ENCODE measurements around the gene TUSC2.

TUSC2 gene

DNA sequence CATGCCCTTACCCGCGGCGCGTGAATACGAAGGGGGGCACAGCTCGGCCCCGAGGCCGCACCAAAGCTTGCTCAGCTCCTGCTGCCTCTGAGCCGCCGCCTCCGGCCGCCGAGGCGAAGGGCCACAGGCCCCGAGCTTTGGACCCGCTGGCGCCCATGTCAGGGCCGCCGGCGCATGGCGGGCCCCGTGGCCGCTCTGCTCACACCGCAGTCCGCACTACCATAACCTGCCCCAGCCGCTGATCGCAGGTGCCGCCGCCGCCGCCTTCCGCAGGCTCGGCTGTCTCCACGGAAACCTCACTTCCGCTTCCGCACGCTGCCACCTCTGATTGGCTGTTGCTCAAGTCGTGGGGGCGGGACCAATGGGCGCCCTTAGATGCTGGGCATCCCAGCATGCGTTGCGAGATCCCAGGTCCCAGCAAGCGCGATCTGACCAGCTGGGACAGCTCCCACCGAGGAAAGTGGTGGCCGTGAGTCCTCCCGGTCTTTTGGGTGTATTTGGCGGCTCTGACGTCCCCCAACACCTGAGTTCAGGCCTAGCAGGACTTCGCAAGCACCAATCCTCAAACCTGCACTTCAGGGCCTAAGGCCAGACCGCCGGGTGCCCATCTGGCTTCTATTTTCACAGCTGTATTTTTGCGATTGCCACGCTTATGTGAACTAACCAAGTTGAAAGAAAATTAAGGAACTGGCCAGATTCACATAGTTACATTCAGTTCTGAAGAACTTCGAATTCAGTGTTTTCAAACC lies at the start of gene TUSC2:
TUSC2 (minus strand) TSS at position 281 of the 749 bp plus-strand sequence; CDS start at position 157, 124 bp downstream.
- peak; percentile 96 for FAIRE-seq

- no peak for FAIRE-seq
Observed at GRCh38 chr3:50375258-50375931, 47.4 kb upstream of the TUSC2 start.

DNA sequence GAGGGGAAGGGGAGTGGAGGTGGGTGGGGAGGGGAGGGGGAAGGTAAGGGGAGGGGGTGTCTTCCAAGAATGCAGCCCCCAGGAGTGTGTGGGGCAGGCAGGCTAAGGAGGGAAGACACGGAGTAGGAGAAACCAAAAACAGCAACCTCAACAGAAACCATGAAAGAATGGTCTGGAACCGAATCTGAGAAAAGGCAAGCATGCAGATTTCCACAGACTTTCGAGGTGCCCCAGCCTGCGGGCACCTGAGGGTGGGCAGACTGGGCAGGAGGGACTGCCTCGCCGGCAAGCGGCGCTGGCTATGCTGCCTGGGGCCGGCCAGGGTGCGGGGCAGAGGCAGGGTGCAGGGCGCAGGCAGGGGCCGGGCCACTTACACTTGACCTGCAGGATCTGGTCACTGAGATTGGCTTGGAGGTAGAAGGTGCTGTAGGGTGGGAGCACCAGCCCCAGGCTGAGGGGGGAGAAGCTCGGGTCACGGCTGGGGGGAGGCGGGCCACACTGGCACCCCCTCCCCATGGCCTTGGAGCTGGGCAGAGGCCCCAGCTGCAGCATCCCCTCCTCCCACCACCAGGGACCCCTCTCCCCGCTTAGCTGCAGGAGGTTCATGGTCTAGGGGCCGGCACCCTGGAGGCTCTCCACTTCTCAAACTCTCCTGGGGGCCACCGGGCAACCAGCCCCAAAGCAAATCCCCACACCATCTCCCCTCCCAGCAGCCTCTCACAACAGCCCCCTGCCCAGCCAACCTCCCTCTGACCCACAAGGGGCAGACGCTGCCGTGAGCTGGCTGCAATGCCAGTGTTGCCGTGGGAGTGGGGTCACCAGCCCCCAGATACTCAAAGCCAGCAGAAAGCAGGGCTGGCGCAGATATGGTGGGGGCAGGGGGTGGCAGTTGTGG lies 46.6 kb upstream of the TUSC2 start:
- FAIRE-seq = no peak

DNA sequence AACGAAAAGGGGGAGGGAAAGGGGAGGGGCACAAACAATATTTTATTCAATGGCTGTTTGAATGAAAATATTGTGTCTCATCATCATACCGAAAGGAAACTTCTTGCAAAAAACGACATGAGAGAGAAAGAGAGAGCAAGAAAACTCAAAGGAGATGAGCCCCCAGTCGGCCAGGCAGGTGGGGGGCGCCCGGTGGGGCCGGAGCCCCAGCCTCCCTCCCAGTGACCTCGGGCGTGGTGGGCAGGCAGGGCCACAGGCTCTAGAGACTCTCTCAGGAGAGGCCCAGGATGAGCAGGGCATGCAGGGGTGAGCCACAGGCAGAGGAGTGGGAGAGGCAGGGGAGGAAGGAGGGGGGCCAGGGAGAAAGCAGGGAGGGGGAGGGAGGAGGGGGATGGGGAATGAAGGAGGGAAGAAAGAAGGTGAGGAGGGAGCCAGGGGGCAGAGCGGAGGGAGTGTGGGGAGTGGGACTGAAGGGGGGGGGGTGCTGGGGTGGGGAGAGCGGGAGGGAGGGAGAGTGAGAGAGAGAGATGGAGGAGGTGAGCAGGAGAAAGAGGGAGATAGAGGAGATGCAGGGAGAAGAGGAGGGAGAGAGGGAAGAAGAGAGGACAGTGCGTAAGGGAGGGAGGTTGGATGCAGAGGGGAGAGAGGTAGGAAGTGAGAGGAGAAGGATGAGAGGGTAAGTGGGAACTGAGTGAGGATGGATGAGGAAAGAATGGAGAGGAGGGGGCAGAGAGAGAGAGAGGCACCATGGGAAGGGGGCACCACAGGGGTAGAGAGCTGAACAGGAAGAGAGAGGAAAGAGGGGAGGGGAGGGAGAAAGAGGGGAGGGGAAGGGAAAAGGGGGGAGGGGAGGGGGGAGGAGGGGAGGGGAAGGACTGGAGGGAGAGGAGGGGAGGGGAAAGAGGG lies 45.4 kb upstream of the TUSC2 start:
- no peak for FAIRE-seq

- no peak for FAIRE-seq
Observed at GRCh38 chr3:50372349-50372748, 44.3 kb upstream of the TUSC2 start.

GRCh38 chr3:50371133-50371685 lies 43.2 kb upstream of the TUSC2 start:
- no peak for FAIRE-seq

DNA sequence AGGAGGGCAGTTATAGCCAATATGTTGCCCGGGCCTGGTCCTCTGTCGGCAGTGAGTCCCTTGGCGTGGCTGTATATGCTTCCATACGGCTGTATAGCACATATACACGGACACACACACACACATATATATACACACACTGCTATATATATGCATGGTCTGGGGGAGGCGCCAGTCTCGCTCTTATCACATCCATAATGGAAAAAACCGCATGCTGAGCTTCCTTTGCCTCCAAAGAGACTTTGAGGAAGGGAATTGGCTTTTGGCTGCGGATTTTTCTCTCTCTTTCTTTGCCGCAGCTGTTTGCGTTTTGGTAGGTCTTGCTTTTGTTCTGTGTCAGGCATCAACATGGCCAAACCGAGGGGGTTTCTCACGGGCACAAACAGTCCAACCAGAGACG lies 42.6 kb upstream of the TUSC2 start:
- peak; percentile 65 for FAIRE-seq

- FAIRE-seq = no peak
Observed at GRCh38 chr3:50369012-50369670, 41.1 kb upstream of the TUSC2 start.

GRCh38 chr3:50365842-50366220 lies 37.8 kb upstream of the TUSC2 start:
- no peak for FAIRE-seq

- no peak for FAIRE-seq
Observed at GRCh38 chr3:50365080-50365841, 37.2 kb upstream of the TUSC2 start.

- no peak for FAIRE-seq
Observed at GRCh38 chr3:50364573-50365079, 36.6 kb upstream of the TUSC2 start.

GRCh38 chr3:50359760-50360110 lies 31.7 kb upstream of the TUSC2 start:
- no peak for FAIRE-seq

DNA sequence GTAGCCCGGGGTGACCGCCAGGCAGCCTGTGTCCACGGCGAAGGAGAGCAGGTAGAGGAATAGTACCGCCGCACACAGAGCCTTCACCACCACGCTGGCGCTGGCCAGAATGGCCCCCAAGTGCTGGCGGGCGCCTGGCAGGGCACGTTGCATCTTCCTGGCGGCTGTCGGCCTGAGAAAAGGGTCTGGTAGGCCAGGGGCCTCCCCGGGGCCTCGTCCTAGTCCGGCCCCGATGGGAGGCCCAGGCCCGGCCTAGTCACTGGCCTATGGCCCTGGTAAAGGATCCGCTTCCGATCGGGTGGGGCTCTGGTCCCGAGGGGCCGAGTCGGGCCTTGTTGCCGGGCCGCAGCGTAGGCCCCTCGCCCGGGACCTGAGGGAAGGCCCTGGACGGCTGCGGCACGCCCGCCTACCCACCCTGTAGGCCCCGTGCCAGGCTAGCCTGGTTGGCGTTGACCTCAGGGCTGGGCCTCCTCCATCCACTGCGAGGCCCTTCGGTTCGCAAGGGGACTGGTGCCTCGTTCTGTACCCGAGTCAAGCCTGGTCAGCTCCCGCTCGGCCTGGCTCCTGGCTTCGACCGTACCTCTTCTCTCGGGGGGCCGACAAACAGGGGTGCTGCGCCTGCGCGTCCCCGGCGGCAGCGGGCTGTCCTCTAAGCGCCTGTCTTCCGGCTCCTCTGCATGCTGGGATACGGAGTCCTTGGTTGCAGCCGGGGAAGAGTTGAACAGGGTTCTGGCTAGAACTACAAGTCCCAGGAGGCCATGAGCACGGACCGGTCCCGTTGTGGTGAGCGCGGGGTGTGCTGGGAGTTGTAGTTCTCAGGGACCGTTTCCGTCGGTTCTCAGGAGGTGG lies 31.1 kb upstream of the TUSC2 start, which contains the start of gene TMEM115:
TMEM115 (minus strand) TSS at position 611 of the 849 bp plus-strand sequence; CDS start at position 153, 458 bp downstream.
- FAIRE-seq = peak; percentile 98

DNA sequence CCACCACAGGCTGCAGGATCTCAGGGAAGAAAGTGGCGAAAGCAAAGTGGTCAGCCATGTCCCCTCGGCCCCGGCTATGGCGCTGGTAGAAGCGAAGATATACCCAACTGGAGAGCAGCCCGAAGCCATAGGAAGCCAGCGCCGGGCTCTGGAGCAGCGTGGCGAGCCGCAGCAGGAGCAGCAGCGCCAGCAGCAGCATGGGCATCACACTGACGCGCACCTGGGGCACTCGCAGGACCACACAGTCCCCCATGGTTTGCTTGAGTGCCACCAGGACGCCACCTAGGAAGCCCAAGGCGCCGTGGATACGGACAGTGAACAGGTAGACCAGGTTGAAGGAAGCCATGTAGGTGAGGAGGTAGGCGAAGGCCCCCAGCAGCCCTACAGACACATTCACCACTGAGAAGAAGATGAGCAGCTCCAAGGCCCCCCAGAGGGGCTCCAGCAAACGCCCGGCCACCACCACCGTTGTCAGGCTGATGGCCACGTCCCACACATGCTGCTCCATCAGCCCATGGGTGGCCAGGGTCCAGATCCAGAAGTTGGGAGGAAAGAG lies 30.4 kb upstream of the TUSC2 start:
- no peak for FAIRE-seq

- no peak for FAIRE-seq
Observed at GRCh38 chr3:50357481-50357880, 29.5 kb upstream of the TUSC2 start.

DNA sequence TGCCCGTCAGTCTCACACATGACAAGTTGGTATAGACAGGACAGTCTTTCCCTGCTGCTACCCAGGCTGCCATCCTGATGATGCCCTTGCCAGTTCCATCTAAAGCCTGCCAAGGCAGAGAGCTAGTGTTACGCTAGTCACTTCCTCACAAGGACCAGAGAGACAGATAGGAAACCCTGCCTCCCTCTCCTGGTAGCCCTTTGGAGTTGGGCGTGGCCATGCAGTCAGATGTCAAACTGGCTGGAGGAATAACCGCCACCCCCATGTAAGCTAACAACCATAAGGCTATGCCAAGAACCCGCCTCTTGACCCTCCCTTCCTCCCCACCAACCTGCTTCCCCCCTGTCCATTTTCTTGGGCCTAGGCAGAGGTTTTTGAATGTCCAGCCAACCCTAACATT lies 28.5 kb upstream of the TUSC2 start:
- FAIRE-seq = no peak

DNA sequence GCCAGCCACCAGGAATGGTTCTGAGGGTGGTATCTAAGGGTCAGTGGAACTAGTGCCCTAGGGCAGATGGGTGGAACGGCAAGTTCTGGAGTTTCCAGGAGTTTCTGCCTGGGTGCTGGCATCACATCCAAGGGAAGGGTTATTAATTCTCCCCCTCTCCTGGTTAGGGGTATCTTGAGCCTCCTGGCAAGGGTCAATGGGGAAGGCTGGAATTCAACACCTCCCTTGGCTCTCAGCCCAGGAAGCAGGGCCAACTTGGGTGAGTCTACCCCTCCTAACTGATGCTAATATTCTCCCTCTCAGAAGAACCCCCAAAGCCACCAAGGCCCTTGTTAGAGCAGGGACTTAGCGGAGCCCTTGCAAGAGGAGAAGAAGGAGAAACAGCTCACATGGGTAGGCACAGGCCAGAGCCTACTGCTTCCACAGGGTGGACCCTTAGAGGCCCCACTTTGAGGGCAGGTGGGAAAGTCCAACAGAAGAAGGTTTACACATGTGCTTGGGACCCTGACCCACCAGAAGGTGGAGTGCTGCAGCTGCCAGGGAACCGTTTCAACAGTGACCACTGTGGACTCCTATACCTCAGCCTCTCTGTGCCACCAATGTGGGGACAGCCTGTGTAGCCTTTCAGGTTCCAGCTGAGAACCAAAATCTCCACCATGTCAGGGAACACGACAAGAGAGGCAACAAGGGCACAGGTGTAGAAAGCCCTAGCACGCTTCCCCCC lies 28.0 kb upstream of the TUSC2 start:
- FAIRE-seq = no peak

DNA sequence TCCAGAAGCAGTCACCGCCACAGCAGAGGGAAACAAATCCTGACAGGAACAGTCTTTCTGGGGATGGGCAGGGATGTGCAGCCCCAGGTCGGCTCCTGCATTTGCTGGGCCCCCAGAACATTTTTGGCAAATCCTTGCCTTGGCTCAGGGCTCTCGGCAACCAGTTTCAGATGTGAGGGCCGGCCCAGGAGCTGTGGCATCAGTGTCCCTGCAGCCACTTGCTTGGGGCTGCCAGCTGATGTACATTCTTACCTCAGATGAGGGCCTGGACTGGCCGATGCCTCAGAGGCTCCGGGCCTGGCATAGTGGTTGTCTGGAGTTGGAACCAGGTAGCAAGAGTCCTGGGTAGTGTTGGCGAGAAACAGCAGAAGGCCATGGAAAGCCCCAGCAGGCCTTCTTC lies 26.8 kb upstream of the TUSC2 start:
- no peak for FAIRE-seq

Measured in G401.6 (cell line).